ENCODE data around the gene ACOXL.

ACOXL gene

GRCh38 chr2:111121028-111121827 is 388.9 kb downstream of the ACOXL start:
- no peak for DNase-seq

GRCh38 chr2:111121828-111122630 is 389.7 kb downstream of the ACOXL start:
- DNase-seq, result peak; percentile 42

GRCh38 chr2:111122631-111123421 is 390.5 kb downstream of the ACOXL start:
- DNase-seq, result no peak

- no peak for DNase-seq
Measured at GRCh38 chr2:111123751-111124150, 391.4 kb downstream of the ACOXL start.

- no peak for DNase-seq
Measured at GRCh38 chr2:111126581-111126980, 394.2 kb downstream of the ACOXL start.

- DNase-seq, result no peak
Measured at GRCh38 chr2:111127351-111127750, 395.0 kb downstream of the ACOXL start.

GRCh38 chr2:111128096-111128495 is 395.7 kb downstream of the ACOXL start:
- no peak for DNase-seq

- no peak for DNase-seq
Measured at GRCh38 chr2:111133603-111134002, 401.2 kb downstream of the ACOXL start.

- no peak for DNase-seq
Measured at GRCh38 chr2:111134055-111134454, 401.7 kb downstream of the ACOXL start.

- DNase-seq, result no peak
Measured at GRCh38 chr2:111135237-111135909, 403.0 kb downstream of the ACOXL start.

GRCh38 chr2:111135910-111136297 is 403.5 kb downstream of the ACOXL start:
- no peak for DNase-seq

- no peak for DNase-seq
Measured at GRCh38 chr2:111138839-111139238, 406.5 kb downstream of the ACOXL start.

GRCh38 chr2:111139637-111140317 is 407.4 kb downstream of the ACOXL start:
- DNase-seq, result peak; percentile 29

GRCh38 chr2:111140815-111141214 is 408.4 kb downstream of the ACOXL start:
- DNase-seq, result no peak

- no peak for DNase-seq
Measured at GRCh38 chr2:111142101-111142500, 409.7 kb downstream of the ACOXL start.

GRCh38 chr2:111143107-111143842 is 410.9 kb downstream of the ACOXL start:
- DNase-seq, result no peak

- DNase-seq, result no peak
Measured at GRCh38 chr2:111143843-111144198, 411.4 kb downstream of the ACOXL start.

GRCh38 chr2:111145103-111145760 is 412.9 kb downstream of the ACOXL start:
- DNase-seq, result no peak

- DNase-seq, result no peak
Measured at GRCh38 chr2:111145951-111146350, 413.6 kb downstream of the ACOXL start.

- no peak for DNase-seq
Measured at GRCh38 chr2:111148225-111148873, 416.0 kb downstream of the ACOXL start.

Measured in NCI-H2081 treated with DMSO at 0.1 percent for 48 hours (cell line).